Activated naive CD4-positive, alpha-beta T cell treated with anti-CD3 and anti-CD28 coated beads for 36 hours (primary cell): ENCODE measurements around the gene MGAT4A. TPM values are rescaled to one million over a fixed set of nuclear protein-coding genes. Genes with fewer than 3 reads are reported as not detected.
"Not testable (repeated sequence)": the region's sequence is repeated elsewhere in the genome, so short reads cannot be mapped to it uniquely, and the experiment has no call there.

Source experiments
- CTCF ChIA-PET: fragments of 350-600 bp; sonication (Branson Sonifier 250); formaldehyde crosslinking; loops from one replicate; lab custom pipeline; 2021; ENCODE audit warnings: antibody characterized with exemption; lab: Charles Lee
- DNase-seq: peaks from one replicate; pipeline ENCODE4 v3.0.0-alpha.2; 2020
- H3K27ac Mint-ChIP-seq: one replicate; pipeline ENCODE4 v1.8.0; 2021; ENCODE audit warnings: mild to moderate bottlenecking, mixed read lengths
- H3K27me3 Mint-ChIP-seq: one replicate; pipeline ENCODE4 v1.8.0; 2021; ENCODE audit warnings: low read depth, mixed read lengths
- H3K36me3 Mint-ChIP-seq: one replicate; pipeline ENCODE4 v1.8.0; 2021; ENCODE audit warnings: low read depth, mixed read lengths
- H3K4me1 Mint-ChIP-seq: one replicate; pipeline ENCODE4 v1.8.0; 2021; ENCODE audit warnings: low read depth, mixed read lengths
- H3K4me3 Mint-ChIP-seq: one replicate; pipeline ENCODE4 v1.8.0; 2021; ENCODE audit warnings: mild to moderate bottlenecking, moderate library complexity, mixed read lengths
- H3K9me3 Mint-ChIP-seq: one replicate; pipeline ENCODE4 v1.8.0; 2021; ENCODE audit warnings: mixed read lengths
- intact Hi-C: fragments of 100-400 bp; cut with micrococcal nuclease; formaldehyde crosslinking; loops from one replicate; pipeline ENCODE4 v1.15.1; 2023
- total RNA-seq, 2 experiments: library from RNA; stranded (reverse); gene quantifications; one replicate each; pipeline ENCODE4 v1.2.3, GENCODE V29; 2021

Gene MGAT4A
- total RNA-seq, 2 experiments from 2014 or later = 85.5 to 87.5 TPM

DNA sequence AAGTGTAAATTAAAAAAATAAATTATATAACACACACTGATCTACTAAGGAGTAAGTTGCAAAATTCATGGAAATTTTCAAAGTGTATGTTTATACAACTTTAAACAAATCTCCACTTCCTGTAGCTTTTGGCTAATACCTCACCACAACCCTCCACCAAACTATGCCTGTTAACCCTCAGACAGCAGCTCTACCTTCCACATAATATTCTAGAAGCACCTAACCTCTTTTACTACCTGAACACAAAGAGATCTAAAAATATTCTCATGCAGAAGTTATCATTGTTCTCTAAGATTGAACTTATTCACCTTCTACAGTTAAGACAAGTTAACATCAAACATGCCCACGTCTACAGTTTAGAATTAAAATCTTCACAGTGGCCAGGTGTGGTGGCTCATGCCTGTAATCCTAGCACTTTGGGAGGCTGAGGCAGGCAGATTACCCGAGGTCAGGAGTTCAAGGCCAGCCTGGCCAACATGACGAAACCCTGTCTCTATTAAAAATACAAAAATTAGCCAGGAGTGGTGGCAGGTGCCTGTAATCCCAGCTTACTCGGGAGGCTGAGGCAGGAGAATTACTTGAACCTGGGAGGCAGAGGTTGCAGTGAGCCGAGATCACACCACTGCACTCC is 2.7 kb downstream of the MGAT4A start:
- Mint-ChIP-seq H3K36me3 (peaks cover 34% of the 10 kb centered on the region), H3K27ac (peak overlapping the region; percentile 87), H3K4me3 (peak overlapping the region; percentile 88), H3K4me1 (peaks cover 63% of the 10 kb centered on the region)
- H3K9me3 Mint-ChIP-seq, DNase-seq, H3K27me3 Mint-ChIP-seq: not testable (repeated sequence)
- CTCF ChIA-PET = interaction anchor here (0.6 to 3.3 kb wide), 9 partner anchors 10 to 195 kb away, joined by 3 to 19 read pairs (median 4); no protein-coding TSS in a partner anchor
- intact Hi-C loops = loop anchor here (1.0 to 5.0 kb wide), 3 partner anchors 10 to 271 kb away; no protein-coding TSS in a partner anchor

DNA sequence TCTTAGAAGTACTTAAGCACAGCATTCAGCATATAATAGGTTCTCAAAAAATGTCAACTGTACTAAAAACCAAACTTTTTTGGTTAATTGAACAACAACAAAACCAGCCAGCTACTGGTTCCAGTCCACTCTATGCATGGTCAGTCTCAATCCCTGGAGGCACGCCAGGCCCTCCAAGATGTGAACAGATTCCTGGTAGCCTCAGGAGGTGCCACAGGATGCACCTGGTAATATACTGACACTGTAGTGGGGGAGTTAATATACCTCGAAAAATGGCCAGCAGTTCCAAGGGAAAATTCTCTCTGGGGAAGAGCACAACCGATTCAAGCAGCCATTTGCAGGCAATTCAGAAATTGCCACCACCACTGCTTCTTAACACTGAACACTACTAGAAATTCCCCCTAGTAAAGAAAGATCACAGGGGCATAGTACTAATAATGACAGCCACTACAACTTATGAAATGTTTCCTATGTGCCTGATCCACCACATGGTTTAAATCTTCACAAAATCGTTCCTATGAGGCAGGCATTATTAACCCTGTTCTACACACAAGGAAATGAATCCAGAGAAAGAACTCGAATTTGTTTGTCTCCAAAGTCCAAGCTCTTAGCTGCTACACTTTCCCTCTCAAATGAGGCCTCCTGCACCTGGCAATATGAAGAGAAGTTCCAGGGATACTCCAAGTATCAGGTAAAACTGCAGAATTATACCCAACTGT is 3.4 kb downstream of the MGAT4A start:
- Mint-ChIP-seq H3K27me3 (no peaks in the 10 kb centered on the region), H3K36me3 (peaks cover 34% of the 10 kb centered on the region), H3K4me1 (peaks cover 63% of the 10 kb centered on the region), H3K4me3 (peak overlapping the region; percentile 50), H3K9me3 (peaks cover 5% of the 10 kb centered on the region), H3K27ac (peak overlapping the region; percentile 87)
- DNase-seq = no peak
- CTCF ChIA-PET = interaction anchor here (0.7 to 3.3 kb wide), 6 partner anchors 9 to 78 kb away, joined by 3 to 19 read pairs (median 4); no protein-coding TSS in a partner anchor
- intact Hi-C loops = loop anchor here (1.0 to 5.0 kb wide), 3 partner anchors 9 to 270 kb away; no protein-coding TSS in a partner anchor

DNA sequence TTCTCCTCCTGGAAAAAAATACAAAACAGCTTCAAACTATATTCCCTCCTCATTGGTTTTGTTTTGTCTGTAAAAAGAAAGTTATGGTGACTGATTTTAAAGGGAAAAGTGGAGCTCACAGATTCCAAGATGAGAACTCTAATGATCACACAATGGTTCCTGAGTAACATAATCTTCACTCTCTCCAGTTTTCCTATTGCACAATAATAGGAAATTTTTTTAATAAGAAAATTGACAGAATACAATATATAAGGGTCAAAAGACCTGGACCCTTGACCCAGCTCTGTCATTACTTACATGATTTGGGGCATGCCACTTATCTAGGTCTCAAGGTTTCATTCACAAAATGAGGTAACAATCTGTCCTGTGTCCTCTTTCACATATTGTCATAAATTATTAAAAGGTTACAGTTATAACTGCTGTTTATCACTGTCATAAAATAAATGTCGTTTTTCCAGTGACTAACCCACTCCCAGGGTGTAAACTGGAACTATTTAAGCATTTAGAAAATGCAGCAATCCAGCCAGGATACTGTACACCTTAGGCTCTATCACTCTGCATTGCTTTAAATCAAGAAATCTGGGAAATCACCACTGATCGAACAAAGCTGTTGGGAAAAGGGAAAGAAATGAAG is 4.1 kb downstream of the MGAT4A start:
- Mint-ChIP-seq H3K4me1 (peaks cover 64% of the 10 kb centered on the region), H3K27ac (peak overlapping the region; percentile 87), H3K4me3 (peak overlapping the region; percentile 69), H3K27me3 (no peaks in the 10 kb centered on the region), H3K36me3 (peaks cover 35% of the 10 kb centered on the region), H3K9me3 (peaks cover 8% of the 10 kb centered on the region)
- DNase-seq = no peak
- CTCF ChIA-PET = interaction anchor here (0.7 to 1.7 kb wide), 5 partner anchors 9 to 77 kb away, joined by 3 to 6 read pairs (median 4); no protein-coding TSS in a partner anchor
- intact Hi-C loops = loop anchor here (5.0 kb wide), 1 partner anchor 270 kb away; no protein-coding TSS in a partner anchor

- H3K9me3 Mint-ChIP-seq = peaks cover 8% of the 10 kb centered on the region
- CTCF ChIA-PET = interaction anchor here (0.6 to 1.2 kb wide), 4 partner anchors 14 to 77 kb away, joined by 3 to 4 read pairs (median 4); no protein-coding TSS in a partner anchor
- H3K36me3 Mint-ChIP-seq = peaks cover 37% of the 10 kb centered on the region
- peaks cover 65% of the 10 kb centered on the region for H3K4me1 Mint-ChIP-seq
- H3K4me3 Mint-ChIP-seq = peak overlapping the region; percentile 69
- intact Hi-C loops = loop anchor here (5.0 kb wide), 1 partner anchor 269 kb away; no protein-coding TSS in a partner anchor
- H3K27me3 Mint-ChIP-seq = no peaks in the 10 kb centered on the region
- DNase-seq = no peak
- peak overlapping the region; percentile 87 for H3K27ac Mint-ChIP-seq
Measured at GRCh38 chr2:98726205-98726604, 4.7 kb downstream of the MGAT4A start.

DNA sequence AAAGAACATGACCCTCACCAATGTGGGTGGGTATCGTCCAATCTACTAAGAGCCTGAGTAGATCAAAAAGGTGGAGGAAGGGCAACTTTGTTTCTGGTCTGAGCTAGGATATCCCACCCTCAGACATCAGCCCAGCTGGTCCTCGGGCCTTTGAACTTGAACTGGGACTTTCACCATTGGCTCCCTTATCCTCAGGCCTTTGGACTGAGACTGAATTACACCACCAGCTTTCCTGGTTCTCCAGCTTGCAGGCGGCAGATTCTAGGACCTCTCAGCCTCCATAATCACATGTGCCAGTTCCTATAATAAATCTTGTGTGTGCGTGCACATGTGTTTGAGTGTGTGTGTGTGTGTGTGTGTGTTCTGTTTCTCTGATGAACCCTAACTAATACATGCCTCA is 10.6 kb downstream of the MGAT4A start:
- H3K4me1 Mint-ChIP-seq = peaks cover 82% of the 10 kb centered on the region
- CTCF ChIA-PET = interaction anchor here (0.7 to 1.4 kb wide), 4 partner anchors 8 to 71 kb away, joined by 3 to 6 read pairs (median 3); no protein-coding TSS in a partner anchor
- no peaks in the 10 kb centered on the region for H3K27me3 Mint-ChIP-seq
- H3K9me3 Mint-ChIP-seq = peaks cover 19% of the 10 kb centered on the region
- peaks cover 61% of the 10 kb centered on the region for H3K36me3 Mint-ChIP-seq
- intact Hi-C loops = no loop called here
- H3K4me3 Mint-ChIP-seq = no peak overlapping the region
- H3K27ac Mint-ChIP-seq = peak overlapping the region; percentile 63
- DNase-seq = no peak

DNA sequence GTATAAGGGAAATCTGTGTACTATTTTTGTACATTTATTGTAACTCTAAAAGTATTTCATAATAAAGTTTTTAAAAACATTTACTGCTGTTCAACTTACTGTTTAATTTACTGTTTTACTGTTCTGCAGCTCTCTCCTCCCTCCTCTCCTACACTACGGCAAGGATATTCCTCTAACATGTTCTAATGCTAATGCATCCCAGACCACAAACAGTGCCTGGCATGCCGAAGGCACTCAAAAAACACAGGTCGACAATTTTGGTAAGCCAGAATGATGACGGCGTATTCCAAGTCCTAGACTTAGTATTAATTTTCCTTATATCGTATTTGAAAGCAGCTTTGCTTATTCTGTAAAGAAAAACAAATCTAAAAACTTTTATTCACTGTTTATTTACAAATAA is 13.3 kb downstream of the MGAT4A start:
- Mint-ChIP-seq H3K4me1 (peaks cover 81% of the 10 kb centered on the region), H3K9me3 (peaks cover 16% of the 10 kb centered on the region), H3K4me3 (no peak overlapping the region), H3K36me3 (peaks cover 44% of the 10 kb centered on the region), H3K27me3 (no peaks in the 10 kb centered on the region), H3K27ac (peak overlapping the region; percentile 86)
- no peak for DNase-seq
- intact Hi-C loops = loop anchor here (1.0 kb wide), 1 partner anchor 11 kb away; no protein-coding TSS in a partner anchor
- CTCF ChIA-PET = interaction anchor here (0.6 to 1.0 kb wide), 4 partner anchors 10 to 349 kb away, joined by 3 to 6 read pairs (median 4); no protein-coding TSS in a partner anchor

GRCh38 chr2:98716786-98717185 is 14.1 kb downstream of the MGAT4A start:
- Mint-ChIP-seq H3K4me1 (peaks cover 81% of the 10 kb centered on the region), H3K36me3 (peaks cover 37% of the 10 kb centered on the region), H3K4me3 (no peak overlapping the region), H3K27me3 (no peaks in the 10 kb centered on the region), H3K9me3 (peaks cover 11% of the 10 kb centered on the region), H3K27ac (peak overlapping the region; percentile 77)
- intact Hi-C loops = no loop called here
- DNase-seq = peak; percentile 54
- CTCF ChIA-PET = no interaction called here

- CTCF ChIA-PET = no interaction called here
- intact Hi-C loops = no loop called here
- H3K4me3 Mint-ChIP-seq = no peak overlapping the region
- peaks cover 87% of the 10 kb centered on the region for H3K4me1 Mint-ChIP-seq
- peaks cover 9% of the 10 kb centered on the region for H3K9me3 Mint-ChIP-seq
- H3K27ac Mint-ChIP-seq = peak overlapping the region; percentile 86
- no peaks in the 10 kb centered on the region for H3K27me3 Mint-ChIP-seq
- peak; percentile 58 for DNase-seq
- peaks cover 32% of the 10 kb centered on the region for H3K36me3 Mint-ChIP-seq
Measured at GRCh38 chr2:98715812-98716451, 15.0 kb downstream of the MGAT4A start.

- Mint-ChIP-seq H3K4me1 (peaks cover 94% of the 10 kb centered on the region), H3K27ac (peak overlapping the region; percentile 12), H3K36me3 (peaks cover 15% of the 10 kb centered on the region), H3K4me3 (no peak overlapping the region), H3K27me3 (no peaks in the 10 kb centered on the region), H3K9me3 (no peaks in the 10 kb centered on the region)
- CTCF ChIA-PET = interaction anchor here (1.1 kb wide), 1 partner anchor 10 kb away, joined by 5 read pairs; no protein-coding TSS in a partner anchor
- intact Hi-C loops = loop anchor here (5.0 kb wide), 1 partner anchor 124 kb away; no protein-coding TSS in a partner anchor
- no peak for DNase-seq
Measured at GRCh38 chr2:98713332-98714015, 17.5 kb downstream of the MGAT4A start.

GRCh38 chr2:98712145-98712544 is 18.8 kb downstream of the MGAT4A start:
- Mint-ChIP-seq H3K9me3 (no peaks in the 10 kb centered on the region), H3K36me3 (peaks cover 10% of the 10 kb centered on the region), H3K27me3 (no peaks in the 10 kb centered on the region), H3K4me3 (peak overlapping the region; percentile 7), H3K27ac (peak overlapping the region; percentile 33), H3K4me1 (peaks cover 92% of the 10 kb centered on the region)
- CTCF ChIA-PET = interaction anchor here (0.6 to 2.2 kb wide), 6 partner anchors 8 to 20 kb away, joined by 3 to 5 read pairs (median 4); no protein-coding TSS in a partner anchor
- intact Hi-C loops = loop anchor here (1.0 to 5.0 kb wide), 3 partner anchors 17 to 125 kb away; no protein-coding TSS in a partner anchor
- DNase-seq = no peak

- CTCF ChIA-PET = interaction anchor here (0.6 to 2.2 kb wide), 5 partner anchors 18 to 62 kb away, joined by 3 to 5 read pairs (median 4); no protein-coding TSS in a partner anchor
Measured at GRCh38 chr2:98711506-98711905, 19.4 kb downstream of the MGAT4A start.

More at GRCh38 chr2:98711506-98711905, 19.4 kb downstream of the MGAT4A start:
- intact Hi-C loops = loop anchor here (5.0 kb wide), 1 partner anchor 126 kb away; no protein-coding TSS in a partner anchor
- H3K27me3 Mint-ChIP-seq = no peaks in the 10 kb centered on the region
- peaks cover 88% of the 10 kb centered on the region for H3K4me1 Mint-ChIP-seq
- no peaks in the 10 kb centered on the region for H3K9me3 Mint-ChIP-seq
- peak; percentile 40 for DNase-seq
- H3K27ac Mint-ChIP-seq = peak overlapping the region; percentile 33
- H3K4me3 Mint-ChIP-seq = no peak overlapping the region
- peaks cover 7% of the 10 kb centered on the region for H3K36me3 Mint-ChIP-seq
